Measurements from ENCODE around the gene B3GAT1.
"Not testable (repeated sequence)": the region's sequence is repeated elsewhere in the genome, so short reads cannot be mapped to it uniquely, and the experiment has no call there.

B3GAT1 gene

DNA sequence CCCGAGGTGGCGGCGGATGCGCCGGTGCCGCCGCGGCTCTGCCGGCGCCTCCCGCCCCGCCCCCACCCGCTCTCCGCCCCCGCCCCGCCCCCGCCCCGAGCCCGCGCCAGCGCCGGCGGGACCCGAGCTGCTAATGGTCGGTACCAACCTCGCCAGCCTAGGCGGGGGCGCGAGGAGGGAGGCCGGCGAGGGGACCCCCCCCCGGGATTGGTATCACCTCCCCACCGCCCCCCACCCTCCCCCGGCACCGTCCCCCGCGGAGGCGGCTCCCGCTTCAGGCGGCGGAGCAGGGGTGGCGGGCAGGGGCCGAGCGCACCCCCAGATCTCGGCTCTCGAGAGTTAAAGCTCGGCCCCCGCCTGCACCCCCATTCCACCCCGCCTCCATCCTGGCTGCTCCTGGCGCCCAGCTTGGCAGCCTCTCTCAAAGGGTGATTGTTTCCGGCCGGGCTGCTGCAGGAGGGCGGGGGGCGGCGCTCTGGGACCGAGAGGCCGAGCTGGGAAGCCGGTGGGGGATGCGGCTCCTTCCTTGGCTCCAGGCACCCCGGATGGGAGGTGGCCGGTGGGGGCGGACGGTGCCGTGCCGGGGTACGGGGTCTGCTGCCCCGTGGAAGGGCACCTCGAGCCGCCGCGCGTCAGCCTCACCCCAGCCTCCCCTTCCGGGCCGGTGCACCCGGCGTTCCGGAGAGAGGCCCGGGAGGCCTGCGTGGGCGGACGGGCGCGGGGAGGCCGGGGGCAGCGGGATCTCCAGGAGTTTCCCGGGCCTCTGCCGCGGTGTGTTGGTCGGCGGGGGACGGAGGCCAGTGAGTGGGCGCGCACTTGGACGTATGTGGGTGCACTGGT is at the start of gene B3GAT1:
Gene B3GAT1, minus strand, starts transcription at position 40 of the 840 bp plus-strand sequence. CDS start 24,583 bp downstream, outside the sequence.
- no peak for TF ChIP-seq CTCF (IDR thresholded peaks at IDR 0.05; ENCODE audit: extremely low read depth, missing control alignments)
- peak; percentile 48 for DNase-seq (ENCODE audit: low spot score)

DNA sequence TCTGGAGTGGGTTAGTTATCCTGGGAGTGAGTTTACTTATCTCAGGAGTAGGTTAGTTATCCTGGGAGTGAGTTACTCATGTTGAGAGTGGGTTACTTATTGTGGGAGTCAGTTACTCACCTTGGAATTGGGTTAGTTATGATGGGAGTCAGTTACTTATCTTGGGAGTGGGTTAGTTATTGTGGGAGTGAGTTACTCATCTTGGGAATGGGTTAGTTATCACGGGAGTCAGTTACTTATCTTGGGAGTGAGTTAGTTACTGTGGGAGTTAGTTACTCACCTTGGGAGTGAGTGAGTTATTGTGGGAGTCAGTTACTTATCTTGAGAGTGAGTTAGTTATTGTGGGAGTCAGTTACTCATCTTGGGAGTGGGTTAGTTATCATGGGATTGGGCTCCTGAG is 49.6 kb upstream of the B3GAT1 start:
- TF ChIP-seq CTCF (IDR thresholded peaks at IDR 0.05; ENCODE audit: extremely low read depth, missing control alignments): no peak

DNA sequence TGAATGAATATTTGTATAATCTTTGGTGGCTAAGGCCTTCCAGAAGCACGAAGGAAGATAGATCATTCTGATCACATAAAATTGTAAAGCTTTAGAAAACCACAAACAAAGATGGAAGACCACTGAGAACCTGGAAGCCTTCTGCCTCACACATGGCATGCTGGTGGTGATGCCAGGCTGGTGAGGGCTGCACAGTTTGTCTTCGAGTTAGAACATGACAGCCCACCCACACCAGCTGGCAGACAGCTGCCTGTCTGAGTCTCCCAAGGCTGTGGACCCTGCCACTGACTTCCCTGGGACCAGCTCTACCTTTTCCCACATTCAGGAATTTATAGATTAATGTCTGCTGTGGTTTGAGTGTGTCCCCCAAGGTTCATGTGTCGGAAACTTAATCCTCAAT is 48.8 kb upstream of the B3GAT1 start:
- no peak for DNase-seq (ENCODE audit: low spot score)
- no peak for TF ChIP-seq CTCF (IDR thresholded peaks at IDR 0.05; ENCODE audit: extremely low read depth, missing control alignments)

More for the DNA sequence above, 49.6 kb upstream of the B3GAT1 start:
- DNase-seq (ENCODE audit: low spot score): no peak

GRCh38 chr11:134460062-134460561 is 48.1 kb upstream of the B3GAT1 start:
- no peak for DNase-seq (ENCODE audit: low spot score)
- no peak for TF ChIP-seq CTCF (IDR thresholded peaks at IDR 0.05; ENCODE audit: extremely low read depth, missing control alignments)

GRCh38 chr11:134459246-134460061 is 47.4 kb upstream of the B3GAT1 start:
- no peak for TF ChIP-seq CTCF (IDR thresholded peaks at IDR 0.05; ENCODE audit: extremely low read depth, missing control alignments)
- no peak for DNase-seq (ENCODE audit: low spot score)

DNA sequence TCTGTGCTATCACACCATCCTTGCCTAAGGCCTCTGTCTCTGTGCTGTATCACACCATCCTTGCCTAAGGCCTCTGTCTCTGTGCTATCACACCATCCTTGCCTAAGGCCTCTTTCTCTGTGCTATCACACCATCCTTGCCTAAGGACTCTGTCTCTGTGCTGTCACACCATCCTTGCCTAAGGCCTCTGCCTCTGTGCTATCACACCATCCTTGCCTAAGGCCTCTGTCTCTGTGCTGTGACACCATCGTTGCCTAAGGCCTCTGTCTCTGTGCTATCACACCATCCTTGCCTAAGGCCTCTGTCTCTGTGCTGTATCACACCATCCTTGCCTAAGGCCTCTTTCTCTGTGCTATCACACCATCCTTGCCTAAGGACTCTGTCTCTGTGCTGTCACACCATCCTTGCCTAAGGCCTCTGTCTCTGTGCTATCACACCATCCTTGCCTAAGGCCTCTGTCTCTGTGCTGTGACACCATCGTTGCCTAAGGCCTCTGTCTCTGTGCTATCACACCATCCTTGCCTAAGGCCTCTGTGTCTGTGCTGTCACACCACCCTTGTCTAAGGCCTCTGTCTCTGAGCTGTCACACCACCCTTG is 45.5 kb upstream of the B3GAT1 start:
- DNase-seq (ENCODE audit: low spot score): not testable (repeated sequence)

DNA sequence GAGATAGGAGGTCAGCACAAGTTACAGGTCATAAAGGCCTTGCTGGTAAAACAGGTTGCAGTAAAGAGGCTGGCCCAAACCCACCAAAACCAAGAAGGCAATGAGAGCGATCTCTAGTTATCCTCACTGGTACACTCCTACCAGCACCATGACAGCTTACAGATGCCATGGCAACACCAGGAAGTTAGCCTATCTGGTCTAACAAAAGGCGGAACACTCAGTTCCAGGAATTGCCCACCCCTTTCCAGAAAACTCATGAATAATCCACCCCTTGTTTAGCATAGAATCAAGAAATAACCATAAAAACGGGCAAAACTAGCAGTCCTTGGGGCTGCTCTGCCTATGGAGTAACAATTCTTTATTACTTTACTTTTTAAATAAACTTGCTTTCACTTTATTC is 43.5 kb upstream of the B3GAT1 start:
- DNase-seq (ENCODE audit: low spot score): no peak
- no peak for TF ChIP-seq CTCF (IDR thresholded peaks at IDR 0.05; ENCODE audit: extremely low read depth, missing control alignments)
